Gastroesophageal sphincter (tissue), 4 donors: ENCODE measurements around the gene ZNF408. TPM values are rescaled to one million over a fixed set of nuclear protein-coding genes. Genes with fewer than 3 reads are reported as not detected.
"Not testable (repeated sequence)": the region's sequence is repeated elsewhere in the genome, so short reads cannot be mapped to it uniquely, and the experiment has no call there.

ENCODE experiments used
- ATAC-seq: fragments of 150-250 bp; one replicate; pipeline ENCODE4 v1.9.1; 2016; ENCODE audit warnings: mild to moderate bottlenecking, moderate library complexity
- H3K27ac ChIP-seq, 4 donors: fragments of 200-600 bp; sonication (generic) in 3 of 4; 1 replicate in 3 of 4; 2 replicates in 1 of 4; pipeline ENCODE4 v1.5.1; 2016 to 2019
- H3K27me3 ChIP-seq: fragments of 200-600 bp; sonication (generic); one replicate; pipeline ENCODE4 v1.5.1; 2019
- H3K36me3 ChIP-seq, 2 donors: fragments of 200-600 bp; sonication (generic); one replicate each; pipeline ENCODE4 v1.5.1; 2019; ENCODE audit warnings: control low read depth in 1 of 2
- H3K4me1 ChIP-seq, 3 donors: fragments of 200-600 bp; sonication (generic); 1 replicate in 2 of 3; 2 replicates in 1 of 3; pipeline ENCODE4 v1.5.1; 2016 to 2019; ENCODE audit warnings: control low read depth in 2 of 3
- H3K4me3 ChIP-seq, 2 donors: fragments of 200-600 bp; sonication (generic); one replicate each; pipeline ENCODE4 v1.5.1; 2019; ENCODE audit warnings: mild to moderate bottlenecking in 1 of 2, moderate library complexity in 1 of 2
- H3K9me3 ChIP-seq, 3 donors: fragments of 200-600 bp; sonication (generic); one replicate each; pipeline ENCODE4 v1.5.1; 2017 to 2019; ENCODE audit warnings: control low read depth in 2 of 3
- CTCF ChIP-seq, 4 experiments: fragments of 200-600 bp in 2 of 4; fragments of 450-650 bp in 2 of 4; sonication (generic) in 1 of 4; IDR thresholded peaks; one replicate each; pipeline ENCODE4 v1.5.1; 2017 to 2019; ENCODE audit warnings: antibody characterized with exemption in 4 of 4, mild to moderate bottlenecking in 2 of 4, moderate library complexity in 2 of 4
- EP300 ChIP-seq: sonication (generic); formaldehyde crosslinking; IDR thresholded peaks from one replicate; pipeline ENCODE4 v1.6.1; 2017; ENCODE audit warnings: antibody characterized with exemption, mild to moderate bottlenecking
- POLR2A ChIP-seq, 2 donors: fragments of 450-650 bp; IDR thresholded peaks; one replicate each; pipeline ENCODE4 v1.6.1; 2017; ENCODE audit warnings: antibody characterized with exemption in 2 of 2, mild to moderate bottlenecking in 2 of 2, moderate library complexity in 1 of 2
- POLR2AphosphoS5 ChIP-seq: sonication (generic); formaldehyde crosslinking; IDR thresholded peaks from one replicate; pipeline ENCODE4 v1.6.1; 2017; ENCODE audit warnings: antibody characterized with exemption
- WGBS, 2 donors: methylation state at CpG; one replicate each; pipeline ENCODE4 v1.1.5; 2018; ENCODE audit warnings: low coverage in 1 of 2; 5-methylcytosine and 5-hydroxymethylcytosine counted together
- total RNA-seq, 4 donors: library from RNA; depleted of rRNA; stranded (reverse); fragments of >200 nt; gene quantifications; one replicate each; pipeline ENCODE4 v1.1.0, GENCODE V29; 2016

Gene ZNF408
- total RNA-seq, 4 donors from 2014 or later, result 4.7 to 14.2 (median 10.4) TPM

GRCh38 chr11:46698597-46698996, 2.2 kb upstream of the ZNF408 start:
- peak overlapping the region in 1 of 2 donors; percentile 13 for H3K4me3 ChIP-seq

GRCh38 chr11:46701078-46701654, 335 bp downstream of the ZNF408 start:
- WGBS, 2 donors, result 0% methylated on average over 3 of the region's 29 CpGs; no CpG with 5 or more reads in 1 of the 2 donors
- H3K9me3 ChIP-seq, result no peaks in the 10 kb centered on the region
- TF ChIP-seq POLR2A (IDR thresholded peaks at IDR 0.05) (no peak), CTCF (IDR thresholded peaks at IDR 0.05) (no peak), EP300 (no peak), POLR2AphosphoS5 (no peak)
- peaks cover 0 to 52% of the 10 kb centered on the region in 2 donors for H3K36me3 ChIP-seq
- ATAC-seq, result no peak
- peak overlapping the region; percentile 74 to 96 for H3K4me3 ChIP-seq
- peaks cover 0 to 61% (median 43%) of the 10 kb centered on the region in 3 donors for H3K4me1 ChIP-seq
- peak overlapping the region; percentile 71 to 93 (median 88) for H3K27ac ChIP-seq
- no peaks in the 10 kb centered on the region for H3K27me3 ChIP-seq

More at GRCh38 chr11:46698597-46698996, 2.2 kb upstream of the ZNF408 start:
- H3K9me3 ChIP-seq, result no peaks in the 10 kb centered on the region
- peaks cover 0 to 52% of the 10 kb centered on the region in 2 donors for H3K36me3 ChIP-seq
- H3K27ac ChIP-seq, result peak overlapping the region in 2 of 4 donors; percentile 53 to 55
- no peaks in the 10 kb centered on the region for H3K27me3 ChIP-seq
- peaks cover 0 to 86% (median 53%) of the 10 kb centered on the region in 3 donors for H3K4me1 ChIP-seq
- 80 to 100% methylated on average over 1 of the region's 1 CpG for WGBS, 2 donors
- no peak for TF ChIP-seq CTCF (IDR thresholded peaks at IDR 0.05)
- no peak for TF ChIP-seq POLR2A (IDR thresholded peaks at IDR 0.05)
- no peak for TF ChIP-seq EP300
- TF ChIP-seq POLR2AphosphoS5, result no peak
- no peak for ATAC-seq

- Histone ChIP-seq H3K36me3 (peaks cover 0 to 64% of the 10 kb centered on the region in 2 donors), H3K4me1 (peaks cover 0 to 23% (median 11%) of the 10 kb centered on the region in 3 donors), H3K27me3 (no peaks in the 10 kb centered on the region), H3K4me3 (no peak overlapping the region), H3K27ac (no peak overlapping the region), H3K9me3 (no peaks in the 10 kb centered on the region)
- no peak for ATAC-seq
- WGBS, 2 donors, result 100% methylated on average over 1 of the region's 31 CpGs; no CpG with 5 or more reads in 1 of the 2 donors
- TF ChIP-seq CTCF (IDR thresholded peaks at IDR 0.05) (no peak), POLR2AphosphoS5 (no peak), EP300 (no peak), POLR2A (IDR thresholded peaks at IDR 0.05) (no peak)
Observed at GRCh38 chr11:46705070-46705688, 4.3 kb downstream of the ZNF408 start.

DNA sequence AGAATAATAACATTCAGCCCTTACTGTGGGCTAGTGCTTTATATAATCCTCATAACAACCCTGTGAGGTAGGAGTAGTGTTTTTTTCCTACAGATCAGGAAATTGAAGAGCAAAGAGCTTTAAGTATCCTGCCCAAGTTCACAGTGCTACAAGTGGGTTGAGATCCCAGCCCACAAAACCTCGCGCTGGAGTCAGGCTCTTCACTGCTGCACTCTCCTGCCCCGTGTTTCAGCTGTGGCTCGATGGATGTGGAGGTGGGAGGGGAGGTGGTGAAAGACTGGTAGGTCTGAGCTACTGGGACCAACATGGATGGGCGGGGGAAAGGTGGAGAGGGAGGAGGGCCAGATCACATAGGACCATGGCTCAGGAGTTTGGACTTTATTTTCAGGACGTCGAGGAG, 6.1 kb downstream of the ZNF408 start:
- H3K27ac ChIP-seq, result no peak overlapping the region
- TF ChIP-seq POLR2AphosphoS5, result no peak
- TF ChIP-seq POLR2A (IDR thresholded peaks at IDR 0.05), result no peak
- ATAC-seq, result no peak
- H3K36me3 ChIP-seq, result peaks cover 0 to 64% of the 10 kb centered on the region in 2 donors
- peaks cover 0 to 29% (median 5%) of the 10 kb centered on the region in 3 donors for H3K4me1 ChIP-seq
- no peaks in the 10 kb centered on the region for H3K9me3 ChIP-seq
- 73 to 93% methylated on average over 3 of the region's 7 CpGs for WGBS, 2 donors
- H3K4me3 ChIP-seq, result no peak overlapping the region
- H3K27me3 ChIP-seq, result no peaks in the 10 kb centered on the region

GRCh38 chr11:46709351-46709750, 8.5 kb downstream of the ZNF408 start:
- 86 to 90% methylated on average over 5 to 7 of the region's 9 CpGs for WGBS, 2 donors
- not testable (repeated sequence) for H3K27me3 ChIP-seq, H3K4me3 ChIP-seq, H3K27ac ChIP-seq, ATAC-seq, H3K9me3 ChIP-seq
- H3K36me3 ChIP-seq, result peaks cover 0 to 40% of the 10 kb centered on the region in 2 donors
- peaks cover 0 to 15% (median 0%) of the 10 kb centered on the region in 3 donors for H3K4me1 ChIP-seq
